ENCODE results near the gene LDHB.

The LDHB gene

DNA sequence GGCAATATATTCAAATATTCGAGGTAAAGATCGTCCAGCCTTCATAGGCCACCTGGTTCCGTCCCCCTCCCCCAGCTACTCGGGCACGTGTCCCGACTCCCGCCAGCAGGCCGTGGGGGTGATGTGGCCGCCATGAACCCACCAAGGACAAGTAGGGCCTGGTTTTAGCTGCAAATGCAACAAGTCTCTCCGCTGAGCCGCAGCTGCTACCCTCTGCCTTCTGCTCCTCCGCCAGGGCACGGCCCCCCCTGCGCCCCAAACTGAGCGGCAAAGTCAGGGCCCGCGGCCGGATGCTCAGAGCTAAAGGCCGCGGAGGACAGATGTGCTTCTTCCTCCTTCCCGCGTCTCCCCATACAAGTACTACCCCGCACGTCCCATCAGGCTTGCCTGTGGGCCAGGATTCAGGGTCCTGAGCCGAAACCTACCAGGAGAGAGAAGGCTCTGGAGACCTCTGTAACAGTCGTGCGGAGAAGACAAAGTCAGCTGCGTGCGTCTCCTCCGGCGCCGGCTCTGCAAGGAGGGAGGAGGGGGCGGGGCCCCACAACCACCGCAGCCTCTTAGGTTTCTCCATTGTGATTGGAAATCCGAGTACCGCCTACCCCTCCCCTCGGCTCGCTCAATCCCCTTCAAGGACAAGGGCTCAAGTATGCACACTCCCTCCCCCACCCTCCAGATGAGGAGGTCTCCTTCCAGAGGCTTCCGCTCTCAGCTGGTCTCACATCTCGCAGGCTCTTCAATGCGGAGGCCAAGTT is at the start of gene LDHB:
Gene LDHB, minus strand, starts transcription at position 517 of the 752 bp plus-strand sequence. CDS start 3,171 bp downstream, outside the sequence.
- TF ChIP-seq, protein P1, sequence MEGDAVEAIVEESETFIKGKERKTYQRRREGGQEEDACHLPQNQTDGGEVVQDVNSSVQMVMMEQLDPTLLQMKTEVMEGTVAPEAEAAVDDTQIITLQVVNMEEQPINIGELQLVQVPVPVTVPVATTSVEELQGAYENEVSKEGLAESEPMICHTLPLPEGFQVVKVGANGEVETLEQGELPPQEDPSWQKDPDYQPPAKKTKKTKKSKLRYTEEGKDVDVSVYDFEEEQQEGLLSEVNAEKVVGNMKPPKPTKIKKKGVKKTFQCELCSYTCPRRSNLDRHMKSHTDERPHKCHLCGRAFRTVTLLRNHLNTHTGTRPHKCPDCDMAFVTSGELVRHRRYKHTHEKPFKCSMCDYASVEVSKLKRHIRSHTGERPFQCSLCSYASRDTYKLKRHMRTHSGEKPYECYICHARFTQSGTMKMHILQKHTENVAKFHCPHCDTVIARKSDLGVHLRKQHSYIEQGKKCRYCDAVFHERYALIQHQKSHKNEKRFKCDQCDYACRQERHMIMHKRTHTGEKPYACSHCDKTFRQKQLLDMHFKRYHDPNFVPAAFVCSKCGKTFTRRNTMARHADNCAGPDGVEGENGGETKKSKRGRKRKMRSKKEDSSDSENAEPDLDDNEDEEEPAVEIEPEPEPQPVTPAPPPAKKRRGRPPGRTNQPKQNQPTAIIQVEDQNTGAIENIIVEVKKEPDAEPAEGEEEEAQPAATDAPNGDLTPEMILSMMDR (IDR thresholded peaks at IDR 0.05; ENCODE audit: low read depth, low read length) = no peak
- H3K4me3 ChIP-seq (ENCODE audit: low read depth, low read length) = peak within 1 kb of the TSS; percentile 73

DNA sequence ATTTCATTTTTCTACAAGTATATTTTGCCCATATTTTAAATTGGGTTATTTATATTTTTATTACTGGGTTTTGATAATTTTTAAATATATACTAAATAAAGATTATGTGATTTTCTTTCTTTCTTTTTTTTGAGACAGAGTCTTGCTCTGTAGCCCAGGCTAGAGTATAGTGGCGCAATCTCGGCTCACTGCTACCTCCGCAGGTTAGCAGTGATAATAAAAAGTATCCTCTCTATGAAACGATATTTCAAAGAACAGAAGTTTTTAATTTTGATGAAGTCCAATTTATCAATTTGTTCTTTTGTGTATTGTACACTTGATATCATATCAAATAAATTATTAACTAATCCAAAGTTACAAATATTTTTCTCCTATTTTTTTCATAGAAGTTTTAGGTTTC is 47.2 kb upstream of the LDHB start:
- TF ChIP-seq, protein P1 (IDR thresholded peaks at IDR 0.05; ENCODE audit: low read depth, low read length) = no peak
- no peak overlapping the region for H3K4me3 ChIP-seq (ENCODE audit: low read depth, low read length)

DNA sequence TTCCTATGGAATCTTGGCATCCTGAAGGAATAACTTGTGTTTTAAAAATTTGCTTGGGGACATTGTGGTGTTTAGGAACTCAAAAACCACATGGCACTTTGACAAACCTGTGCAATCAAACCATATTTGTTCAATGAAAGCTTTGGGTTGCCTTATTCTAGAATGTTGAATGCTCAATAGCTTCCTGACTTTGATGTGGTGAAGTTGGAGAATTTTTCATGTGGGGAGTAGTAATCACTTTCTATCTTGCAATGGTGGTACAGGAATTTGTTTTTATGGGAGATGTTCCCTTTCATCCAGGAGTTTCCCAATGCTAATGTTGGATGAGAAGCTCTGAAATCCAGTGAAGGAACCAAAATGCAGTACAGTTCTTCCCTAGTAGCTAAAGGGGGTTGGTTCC is 42.2 kb upstream of the LDHB start:
- TF ChIP-seq, protein P1 (IDR thresholded peaks at IDR 0.05; ENCODE audit: low read depth, low read length) = no peak
- H3K4me3 ChIP-seq (ENCODE audit: low read depth, low read length) = no peak overlapping the region

DNA sequence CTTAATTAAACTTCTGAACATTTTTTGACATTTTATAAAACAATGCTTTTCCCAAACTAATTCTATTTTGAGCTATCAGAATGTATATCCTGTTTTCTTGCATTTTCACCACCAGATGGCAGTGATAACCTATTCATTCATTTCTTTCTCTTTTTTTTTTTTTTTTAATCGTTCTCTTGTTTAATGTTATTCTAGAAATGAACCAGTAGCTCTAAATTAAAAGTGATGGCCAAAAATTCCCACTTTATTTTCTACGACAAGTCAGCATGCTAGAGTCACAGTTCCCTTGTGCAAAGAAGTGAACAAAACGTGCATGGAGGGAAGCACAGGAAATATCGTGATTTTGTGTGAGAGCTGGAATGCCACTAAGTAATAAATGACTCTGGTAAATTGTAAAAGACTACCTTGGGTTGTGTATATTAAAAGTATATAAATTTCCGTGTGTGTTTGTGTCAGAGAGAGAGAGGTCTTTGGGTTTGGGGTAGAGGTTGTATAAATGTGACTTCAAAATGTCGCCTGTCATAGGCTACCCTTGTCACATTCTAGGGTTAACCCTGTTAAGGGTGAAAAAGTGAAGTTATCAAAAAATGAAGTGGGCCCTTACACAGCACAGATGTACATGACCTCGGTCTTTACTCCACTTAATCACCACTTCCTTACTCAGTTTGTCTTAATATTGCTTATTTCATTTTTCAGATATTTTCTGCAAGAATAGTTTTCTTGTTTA is 40.4 kb upstream of the LDHB start:
- TF ChIP-seq, protein P1 (IDR thresholded peaks at IDR 0.05; ENCODE audit: low read depth, low read length) = peak; percentile 17; the same call in 1 of the 2 replicates
- no peak overlapping the region for H3K4me3 ChIP-seq (ENCODE audit: low read depth, low read length)

DNA sequence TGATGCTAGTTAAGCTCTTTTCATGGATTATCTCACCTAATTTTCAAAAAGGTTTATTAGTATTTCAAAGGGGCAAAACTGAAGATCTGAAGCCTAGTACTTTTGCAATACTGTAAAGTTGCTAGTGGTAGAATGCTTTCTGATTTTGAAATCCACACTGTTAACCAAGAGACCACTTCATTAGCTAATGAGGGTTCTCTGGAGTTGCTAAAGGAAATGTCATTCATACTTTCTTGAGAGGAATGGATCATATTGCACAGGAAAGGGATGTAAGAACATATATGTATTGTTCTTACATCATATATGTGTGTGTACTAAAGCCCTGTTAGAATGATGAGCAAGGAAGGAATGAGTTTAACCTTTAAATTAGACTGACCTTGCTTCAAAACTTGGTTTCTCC is 39.0 kb upstream of the LDHB start:
- H3K4me3 ChIP-seq (ENCODE audit: low read depth, low read length) = no peak overlapping the region
- TF ChIP-seq, protein P1 (IDR thresholded peaks at IDR 0.05; ENCODE audit: low read depth, low read length) = no peak

DNA sequence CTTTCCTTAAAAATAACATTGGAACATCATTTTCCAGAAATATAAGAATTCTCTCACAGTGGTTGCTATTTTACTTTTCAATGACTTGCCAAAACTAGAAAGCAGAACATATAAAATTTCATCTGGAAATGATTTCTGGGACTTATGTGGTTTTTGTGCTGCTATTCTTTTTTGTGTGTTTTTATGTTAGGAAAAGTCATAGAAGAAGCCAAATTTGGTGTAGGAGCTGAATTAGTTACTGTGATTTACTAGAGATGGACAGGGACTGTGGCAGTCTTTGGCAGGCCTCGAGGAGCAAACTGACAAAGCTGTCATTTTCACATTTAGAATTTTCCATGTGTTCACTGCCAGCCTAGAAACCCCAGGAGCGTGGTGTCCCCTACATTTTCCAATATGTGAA is 38.3 kb upstream of the LDHB start:
- TF ChIP-seq, protein P1 (IDR thresholded peaks at IDR 0.05; ENCODE audit: low read depth, low read length) = no peak
- H3K4me3 ChIP-seq (ENCODE audit: low read depth, low read length) = no peak overlapping the region

DNA sequence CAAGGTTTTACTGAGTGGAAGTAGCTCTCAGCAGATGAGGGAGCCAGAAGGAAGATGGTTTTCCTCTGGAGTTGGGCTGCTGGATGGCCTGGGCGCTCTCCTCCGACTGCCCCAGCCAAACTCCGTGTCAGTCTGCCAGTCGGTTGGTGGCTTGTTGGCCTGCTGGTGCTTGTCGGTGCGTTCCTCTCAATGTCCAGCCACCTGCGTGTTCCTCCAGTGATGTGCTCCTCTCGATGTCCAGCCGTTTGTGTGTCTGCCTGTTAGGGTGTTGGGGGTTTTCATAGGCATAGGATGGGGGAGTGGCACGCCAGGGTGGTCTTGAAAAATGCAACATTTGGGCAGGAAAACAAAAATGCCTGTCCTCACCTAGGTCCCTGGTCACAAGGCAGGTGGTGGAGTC is 37.0 kb upstream of the LDHB start:
- TF ChIP-seq, protein P1 (IDR thresholded peaks at IDR 0.05; ENCODE audit: low read depth, low read length) = no peak

More for the DNA sequence above, 37.0 kb upstream of the LDHB start:
- no peak overlapping the region for H3K4me3 ChIP-seq (ENCODE audit: low read depth, low read length)

All from WI38 (cell line).